ENCODE results near the gene NCS1. TPM values are rescaled to one million over a fixed set of nuclear protein-coding genes. Genes with fewer than 3 reads are reported as not detected.

The NCS1 gene
- total RNA-seq, 4 donors from 2014 or later, result 100 to 206 (median 122) TPM

GRCh38 chr9:130137641-130138081, 34.5 kb upstream of the NCS1 start:
- H3K4me1 ChIP-seq, result peaks cover 22 to 36% (median 30%) of the 10 kb centered on the region in 4 donors
- no peaks in the 10 kb centered on the region for H3K27me3 ChIP-seq
- peak overlapping the region; percentile 76 to 81 (median 77) for H3K27ac ChIP-seq (replicated peaks in 1 of 4)
- no peak for DNase-seq (ENCODE audit: extremely low spot score)
- H3K36me3 ChIP-seq, result peaks cover 0 to 33% (median 22%) of the 10 kb centered on the region in 4 donors
- 91% methylated on average over 11 of the region's 11 CpGs for WGBS
- no peak for TF ChIP-seq POLR2A (IDR thresholded peaks at IDR 0.05; ENCODE audit: low read depth)
- TF ChIP-seq POLR2AphosphoS5 (IDR thresholded peaks at IDR 0.05), result no peak
- no peak for TF ChIP-seq EP300 (IDR thresholded peaks at IDR 0.05)
- TF ChIP-seq, protein P1, sequence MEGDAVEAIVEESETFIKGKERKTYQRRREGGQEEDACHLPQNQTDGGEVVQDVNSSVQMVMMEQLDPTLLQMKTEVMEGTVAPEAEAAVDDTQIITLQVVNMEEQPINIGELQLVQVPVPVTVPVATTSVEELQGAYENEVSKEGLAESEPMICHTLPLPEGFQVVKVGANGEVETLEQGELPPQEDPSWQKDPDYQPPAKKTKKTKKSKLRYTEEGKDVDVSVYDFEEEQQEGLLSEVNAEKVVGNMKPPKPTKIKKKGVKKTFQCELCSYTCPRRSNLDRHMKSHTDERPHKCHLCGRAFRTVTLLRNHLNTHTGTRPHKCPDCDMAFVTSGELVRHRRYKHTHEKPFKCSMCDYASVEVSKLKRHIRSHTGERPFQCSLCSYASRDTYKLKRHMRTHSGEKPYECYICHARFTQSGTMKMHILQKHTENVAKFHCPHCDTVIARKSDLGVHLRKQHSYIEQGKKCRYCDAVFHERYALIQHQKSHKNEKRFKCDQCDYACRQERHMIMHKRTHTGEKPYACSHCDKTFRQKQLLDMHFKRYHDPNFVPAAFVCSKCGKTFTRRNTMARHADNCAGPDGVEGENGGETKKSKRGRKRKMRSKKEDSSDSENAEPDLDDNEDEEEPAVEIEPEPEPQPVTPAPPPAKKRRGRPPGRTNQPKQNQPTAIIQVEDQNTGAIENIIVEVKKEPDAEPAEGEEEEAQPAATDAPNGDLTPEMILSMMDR (IDR thresholded peaks at IDR 0.05), result no peak
- intact Hi-C loops (cut with DNase I), result no loop called here
- no peaks in the 10 kb centered on the region for H3K9me3 ChIP-seq
- no peak overlapping the region for H3K4me3 ChIP-seq

DNA sequence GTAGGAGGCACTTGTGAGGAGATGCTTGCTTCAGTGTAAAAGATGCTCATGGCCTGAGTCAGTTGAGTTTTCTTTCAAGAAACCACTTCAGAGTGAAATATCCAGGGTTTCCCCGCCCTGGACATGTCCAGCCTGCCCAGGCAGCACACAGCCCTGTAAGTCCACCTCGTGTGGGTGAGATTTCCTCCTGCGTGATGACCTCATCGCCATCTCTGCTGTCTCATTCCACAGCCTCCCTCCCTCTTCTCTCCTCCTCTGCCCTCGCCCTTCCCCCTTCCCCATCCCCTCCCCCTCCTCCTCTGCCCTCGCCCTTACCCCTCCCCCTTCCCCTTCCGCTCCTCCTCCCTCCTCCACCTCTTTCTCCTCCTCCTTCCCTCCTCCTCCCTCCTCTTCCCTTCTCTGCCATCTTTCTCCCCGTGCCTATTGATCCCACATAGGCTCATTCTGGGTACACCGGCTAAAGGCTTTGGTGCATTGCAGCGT, 34.0 kb upstream of the NCS1 start:
- 41% methylated on average over 10 of the region's 10 CpGs for WGBS
- Histone ChIP-seq H3K27ac (replicated peaks in 1 of 4) (peak overlapping the region; percentile 76 to 81 (median 77)), H3K9me3 (no peaks in the 10 kb centered on the region), H3K4me1 (peaks cover 22 to 36% (median 30%) of the 10 kb centered on the region in 4 donors), H3K27me3 (no peaks in the 10 kb centered on the region), H3K36me3 (peaks cover 0 to 31% (median 18%) of the 10 kb centered on the region in 4 donors), H3K4me3 (no peak overlapping the region)
- intact Hi-C loops (cut with DNase I), result no loop called here
- TF ChIP-seq POLR2A (IDR thresholded peaks at IDR 0.05; ENCODE audit: low read depth) (no peak), POLR2AphosphoS5 (IDR thresholded peaks at IDR 0.05) (no peak), EP300 (IDR thresholded peaks at IDR 0.05) (no peak)
- TF ChIP-seq, protein P1 (IDR thresholded peaks at IDR 0.05), result no peak
- no peak for DNase-seq (ENCODE audit: extremely low spot score)

- Histone ChIP-seq H3K36me3 (peaks cover 0 to 26% (median 15%) of the 10 kb centered on the region in 4 donors), H3K27ac (replicated peaks in 1 of 4) (peak overlapping the region; percentile 76 to 81 (median 77))
- 28% methylated on average over 6 of the region's 6 CpGs for WGBS
These were observed 33.4 kb upstream of the NCS1 start for GRCh38 chr9:130138791-130139190.

GRCh38 chr9:130139251-130139650, 33.0 kb upstream of the NCS1 start:
- intact Hi-C loops (cut with DNase I), result no loop called here
- Histone ChIP-seq H3K4me1 (peaks cover 27 to 45% (median 38%) of the 10 kb centered on the region in 4 donors), H3K4me3 (no peak overlapping the region), H3K36me3 (peaks cover 0 to 22% (median 11%) of the 10 kb centered on the region in 4 donors), H3K9me3 (no peaks in the 10 kb centered on the region), H3K27me3 (no peaks in the 10 kb centered on the region), H3K27ac (replicated peaks in 1 of 4) (peak overlapping the region; percentile 76 to 81 (median 77))
- DNase-seq (ENCODE audit: extremely low spot score), result no peak
- 90% methylated on average over 10 of the region's 10 CpGs for WGBS
- TF ChIP-seq POLR2AphosphoS5 (IDR thresholded peaks at IDR 0.05) (no peak), POLR2A (IDR thresholded peaks at IDR 0.05; ENCODE audit: low read depth) (no peak), EP300 (IDR thresholded peaks at IDR 0.05) (no peak)
- TF ChIP-seq, protein P1 (IDR thresholded peaks at IDR 0.05), result no peak

More at GRCh38 chr9:130138791-130139190, 33.4 kb upstream of the NCS1 start:
- DNase-seq (ENCODE audit: extremely low spot score), result no peak
- TF ChIP-seq POLR2A (IDR thresholded peaks at IDR 0.05; ENCODE audit: low read depth) (no peak), POLR2AphosphoS5 (IDR thresholded peaks at IDR 0.05) (peak; percentile 62 to 82)
- TF ChIP-seq, protein P1 (IDR thresholded peaks at IDR 0.05), result peak in 2 of 3 experiments; percentile 15 to 38
- peaks cover 22 to 41% (median 33%) of the 10 kb centered on the region in 4 donors for H3K4me1 ChIP-seq
- intact Hi-C loops (cut with DNase I), result no loop called here
- H3K4me3 ChIP-seq, result no peak overlapping the region
- H3K9me3 ChIP-seq, result no peaks in the 10 kb centered on the region
- H3K27me3 ChIP-seq, result no peaks in the 10 kb centered on the region

Measured in esophagus muscularis mucosa (tissue), 4 donors.